Measurements from ENCODE around the gene CFAP77. TPM values are rescaled to one million over a fixed set of nuclear protein-coding genes. Genes with fewer than 3 reads are reported as not detected.

The CFAP77 gene
- total and polyA plus RNA-seq, 2 of the 4 experiments (the other 2 are of a cell fraction), result not detected

- CTCF ChIA-PET, result no interaction called here
- H4K8ac ChIP-seq (ENCODE audit: low read depth in 2 of 2, low read length in 2 of 2), result no peak overlapping the region
- H3K4ac ChIP-seq (ENCODE audit: low read depth, low read length), result no peak overlapping the region
- POLR2A ChIA-PET (ENCODE audit: unreplicated experiment), result no interaction called here
- no peak overlapping the region for H2BK5ac ChIP-seq (ENCODE audit: low read depth, low read length, poor library complexity, severe bottlenecking)
- no peak overlapping the region for H3K4me2 ChIP-seq (ENCODE audit: low read depth, low read length)
- no peak overlapping the region for H2BK120ac ChIP-seq (ENCODE audit: low read depth, low read length)
- no peak overlapping the region for H2AK5ac ChIP-seq (ENCODE audit: low read depth, low read length)
- no TSS peak for BruUV-seq (replicated peaks)
- no peaks in the 10 kb centered on the region for H3K79me1 ChIP-seq (ENCODE audit: low read depth in 1 of 2, low read length in 2 of 2)
- H3K18ac ChIP-seq (ENCODE audit: low read depth, low read length), result no peak overlapping the region
- no peaks in the 10 kb centered on the region for H3K4me1 ChIP-seq (ENCODE audit: control insufficient read depth, insufficient read depth, low read length)
- in situ Hi-C loops (cut with MboI; ENCODE audit: low sequenced_read_pairs), result no loop called here
- no peak overlapping the region for H3K4me3 ChIP-seq (ENCODE audit: insufficient read depth, low read depth, low read length)
- H4K91ac ChIP-seq (ENCODE audit: insufficient read depth, low read depth, low read length), result no peak overlapping the region
- H2AK9ac ChIP-seq (replicated peaks; ENCODE audit: low read depth, low read length, poor library complexity), result no peak overlapping the region
- no peaks in the 10 kb centered on the region for H3K9me1 ChIP-seq (ENCODE audit: insufficient read depth, low read length)
- H4K5ac ChIP-seq (ENCODE audit: low read depth, low read length), result no peak overlapping the region
- no peak overlapping the region for H3K23ac ChIP-seq (ENCODE audit: low read depth, low read length)
- DNase-seq (no peak), ATAC-seq (ENCODE audit: low read depth) (no peak)
- H3K9me3 ChIP-seq (ENCODE audit: control insufficient read depth, insufficient read depth, low read length), result no peaks in the 10 kb centered on the region
- intact Hi-C loops (cut with micrococcal nuclease), result no loop called here
- no peak overlapping the region for H3K56ac ChIP-seq (ENCODE audit: extremely low read depth, insufficient read depth, low read length)
- H3K27ac ChIP-seq (ENCODE audit: insufficient read depth, low read length), result no peak overlapping the region
- no CpG with 5 or more reads among the region's 2 CpGs for WGBS, 2 experiments (ENCODE audit: extremely low coverage in 2 of 2, insufficient read length in 1 of 2)
- dilution Hi-C loops (cut with HindIII; ENCODE audit: low sequenced_read_pairs, unreplicated experiment), result no loop called here
- no peak overlapping the region for H2AFZ ChIP-seq (replicated peaks; ENCODE audit: low read length, poor library complexity)
- peaks cover 14% of the 10 kb centered on the region for H3K27me3 ChIP-seq (ENCODE audit: control insufficient read depth, insufficient read depth, low read length)
- no peak overlapping the region for H3K9ac ChIP-seq (ENCODE audit: low read depth, low read length)
- H2BK15ac ChIP-seq (ENCODE audit: low read depth, low read length), result no peak overlapping the region
- H4K20me1 ChIP-seq (ENCODE audit: insufficient read depth, low read length), result no peaks in the 10 kb centered on the region
- no peak overlapping the region for H3K14ac ChIP-seq (replicated peaks; ENCODE audit: low read depth, low read length)
- TF ChIP-seq POLR2A (IDR thresholded peaks at IDR 0.05; ENCODE audit: low read depth, low read length) (no peak), CHD1 (IDR thresholded peaks at IDR 0.05; ENCODE audit: low read depth, low read length) (no peak), SMC3 (IDR thresholded peaks at IDR 0.05; ENCODE audit: low read depth, low read length) (no peak), MAZ (IDR thresholded peaks at IDR 0.05; ENCODE audit: borderline replicate concordance, low read depth, low read length) (no peak), NFE2L2 (IDR thresholded peaks at IDR 0.05; ENCODE audit: low read depth, low read length) (no peak)
- no peaks in the 10 kb centered on the region for H3K36me3 ChIP-seq (ENCODE audit: control insufficient read depth, insufficient read depth, low read length)
- H2BK20ac ChIP-seq (ENCODE audit: low read depth, low read length), result no peak overlapping the region
These were observed 50.2 kb downstream of the CFAP77 start for GRCh38 chr9:132460240-132460639.
